H9 (cell line): Measurements from ENCODE around the gene SLC35B1. TPM values are rescaled to one million over a fixed set of nuclear protein-coding genes. Genes with fewer than 3 reads are reported as not detected.

ENCODE experiments used
- DNase-seq: peaks from one replicate; pipeline ENCODE4 v3.0.0-alpha.2; 2017
- H2AFZ ChIP-seq: one replicate; pipeline ENCODE4 v1.6.1; 2013; ENCODE audit warnings: mild to moderate bottlenecking, low read length, control low read depth, moderate library complexity
- H2AK5ac ChIP-seq: 2 replicates; pipeline ENCODE4 v1.6.1; 2013; ENCODE audit warnings: low read length, control low read depth, mixed read lengths; ENCODE audit not compliant: insufficient read length
- H2BK120ac ChIP-seq: one replicate; pipeline ENCODE4 v1.6.1; 2013; ENCODE audit warnings: low read depth, mild to moderate bottlenecking, low read length, control low read depth, inconsistent platforms; ENCODE audit not compliant: poor library complexity, severe bottlenecking
- H2BK12ac ChIP-seq: 2 replicates; pipeline ENCODE4 v1.6.1; 2013; ENCODE audit warnings: low read length, control low read depth, mixed read lengths, low read depth; ENCODE audit not compliant: insufficient read length
- H2BK15ac ChIP-seq: 2 replicates; pipeline ENCODE4 v1.6.1; 2013; ENCODE audit warnings: low read depth, low read length, control low read depth
- H2BK20ac ChIP-seq: one replicate; pipeline ENCODE4 v1.6.1; 2013; ENCODE audit warnings: low read depth, mild to moderate bottlenecking, low read length, control low read depth, inconsistent platforms; ENCODE audit not compliant: poor library complexity, severe bottlenecking
- H2BK5ac ChIP-seq: 2 replicates; pipeline ENCODE4 v1.6.1; 2013; ENCODE audit warnings: low read length, control low read depth, mixed read lengths; ENCODE audit not compliant: insufficient read length
- H3K14ac ChIP-seq: 2 replicates; pipeline ENCODE4 v1.6.1; 2013; ENCODE audit warnings: low read length, control low read depth; ENCODE audit not compliant: insufficient read depth
- H3K18ac ChIP-seq: 2 replicates; pipeline ENCODE4 v1.6.1; 2013; ENCODE audit warnings: low read depth, mild to moderate bottlenecking, mixed read lengths, low read length, control low read depth; ENCODE audit not compliant: insufficient read length
- H3K23ac ChIP-seq: 2 replicates; pipeline ENCODE4 v1.6.1; 2013; ENCODE audit warnings: low read length, control low read depth, mixed read lengths, low read depth; ENCODE audit not compliant: insufficient read length
- H3K23me2 ChIP-seq: 2 replicates; pipeline ENCODE4 v1.6.1; 2013; ENCODE audit warnings: low read depth, mild to moderate bottlenecking, mixed read lengths, low read length, control low read depth; ENCODE audit not compliant: insufficient read length, poor library complexity, severe bottlenecking
- H3K27ac ChIP-seq: 2 replicates; pipeline ENCODE4 v1.5.1; 2013; ENCODE audit warnings: low read length, control low read depth, mixed read lengths, low read depth; ENCODE audit not compliant: insufficient read length
- H3K27me3 ChIP-seq: 2 replicates; pipeline ENCODE4 v1.6.1; 2013; ENCODE audit warnings: low read length, control low read depth, inconsistent platforms; ENCODE audit not compliant: insufficient read depth
- H3K4ac ChIP-seq: 2 replicates; pipeline ENCODE4 v1.6.1; 2013; ENCODE audit warnings: low read depth, mild to moderate bottlenecking, control low read depth, inconsistent platforms, low read length, moderate library complexity
- H3K4me1 ChIP-seq: 2 replicates; pipeline ENCODE4 v1.6.1; 2013; ENCODE audit warnings: low read length, control low read depth, inconsistent platforms; ENCODE audit not compliant: insufficient read depth
- H3K4me2 ChIP-seq: 2 replicates; pipeline ENCODE4 v1.6.1; 2013; ENCODE audit warnings: low read length, control low read depth, mixed read lengths; ENCODE audit not compliant: insufficient read length, insufficient read depth
- H3K56ac ChIP-seq: 2 replicates; pipeline ENCODE4 v1.6.1; 2013; ENCODE audit warnings: low read depth, mild to moderate bottlenecking, mixed read lengths, low read length, control low read depth; ENCODE audit not compliant: insufficient read length
- H3K79me1 ChIP-seq: 2 replicates; pipeline ENCODE4 v1.6.1; 2013; ENCODE audit warnings: low read depth, mild to moderate bottlenecking, moderate library complexity, low read length, control low read depth, inconsistent platforms; ENCODE audit not compliant: insufficient read depth, poor library complexity, severe bottlenecking
- H3K79me2 ChIP-seq: 2 replicates; pipeline ENCODE4 v1.6.1; 2013; ENCODE audit warnings: low read length, control low read depth, inconsistent platforms; ENCODE audit not compliant: insufficient read depth
- H3K9ac ChIP-seq: 2 replicates; pipeline ENCODE4 v1.6.1; 2013; ENCODE audit warnings: low read length, control low read depth, mixed read lengths; ENCODE audit not compliant: insufficient read length; ENCODE audit errors: extremely low read depth
- H3K9me3 ChIP-seq: one replicate; pipeline ENCODE4 v1.6.1; 2013; ENCODE audit warnings: low read depth, low read length, inconsistent platforms; ENCODE audit not compliant: control insufficient read depth
- H3T11ph ChIP-seq: one replicate; pipeline ENCODE4 v1.6.1; 2013; ENCODE audit warnings: mild to moderate bottlenecking, low read length, control low read depth, inconsistent platforms
- H4K20me1 ChIP-seq: one replicate; pipeline ENCODE4 v1.6.1; 2013; ENCODE audit not compliant: control insufficient read depth, insufficient read length, insufficient read depth
- H4K5ac ChIP-seq: 2 replicates; pipeline ENCODE4 v1.6.1; 2013; ENCODE audit warnings: low read depth, mild to moderate bottlenecking, mixed read lengths, low read length, control low read depth; ENCODE audit not compliant: insufficient read length
- H4K8ac ChIP-seq: replicated peaks from 2 replicates; pipeline ENCODE4 v1.6.1; 2013; ENCODE audit warnings: low read length, control low read depth, mixed read lengths, low read depth; ENCODE audit not compliant: insufficient read length
- H4K91ac ChIP-seq: 2 replicates; pipeline ENCODE4 v1.6.1; 2013; ENCODE audit warnings: low read depth, mild to moderate bottlenecking, moderate library complexity, mixed read lengths, low read length, control low read depth; ENCODE audit not compliant: insufficient read length
- H3K27ac Mint-ChIP-seq, 3 experiments: 2 replicates in 2 of 3; 3 replicates in 1 of 3; pipeline ENCODE4 v1.8.0; 2020 to 2021; ENCODE audit warnings: mixed read lengths in 3 of 3, mild to moderate bottlenecking in 1 of 3, moderate library complexity in 1 of 3
- H3K27me3 Mint-ChIP-seq: 2 replicates; pipeline ENCODE4 v1.8.0; 2021; ENCODE audit warnings: low read depth, mild to moderate bottlenecking, moderate library complexity, mixed read lengths
- H3K36me3 Mint-ChIP-seq, 3 experiments: 2 replicates in 2 of 3; 3 replicates in 1 of 3; pipeline ENCODE4 v1.8.0; 2020 to 2021; ENCODE audit warnings: low read depth in 3 of 3, mixed read lengths in 3 of 3; ENCODE audit not compliant: insufficient read depth in 1 of 3
- H3K4me1 Mint-ChIP-seq, 2 experiments: 2 replicates each; pipeline ENCODE4 v1.8.0; 2020; ENCODE audit warnings: mixed read lengths in 2 of 2
- H3K4me3 Mint-ChIP-seq, 2 experiments: 2 replicates in 1 of 2; 3 replicates in 1 of 2; pipeline ENCODE4 v1.8.0; 2020 to 2021; ENCODE audit warnings: mild to moderate bottlenecking in 2 of 2, mixed read lengths in 2 of 2, moderate library complexity in 1 of 2
- H3K9me3 Mint-ChIP-seq, 2 experiments: 2 replicates in 1 of 2; 3 replicates in 1 of 2; pipeline ENCODE4 v1.8.0; 2020; ENCODE audit warnings: mild to moderate bottlenecking in 2 of 2, mixed read lengths in 2 of 2, moderate library complexity in 1 of 2
- WGBS: extraction: QIAGEN DNeasy Blood & Tissue Kit; methylation state at CpG from one replicate; pipeline ENCODE4 v1.1.7; 2013; ENCODE audit warnings: missing lambda C conversion rate, low lambda C conversion rate, mixed read lengths; ENCODE audit not compliant: insufficient read length; ENCODE audit errors: extremely low coverage; 5-methylcytosine and 5-hydroxymethylcytosine counted together
- total RNA-seq: library from RNA; stranded (reverse); gene quantifications from 2 replicates; pipeline ENCODE4 v1.2.1, GENCODE V29; 2021
- TF ChIP-seq, protein P1 (sequence below): fragments of 200-600 bp; sonication (generic); conservative IDR thresholded peaks from 3 replicates; pipeline ENCODE4 v1.8.0; 2021; ENCODE audit warnings: antibody characterized with exemption, mild to moderate bottlenecking

The SLC35B1 gene
- total RNA-seq, 1 experiment from 2014 or later = 58.9 TPM

DNA sequence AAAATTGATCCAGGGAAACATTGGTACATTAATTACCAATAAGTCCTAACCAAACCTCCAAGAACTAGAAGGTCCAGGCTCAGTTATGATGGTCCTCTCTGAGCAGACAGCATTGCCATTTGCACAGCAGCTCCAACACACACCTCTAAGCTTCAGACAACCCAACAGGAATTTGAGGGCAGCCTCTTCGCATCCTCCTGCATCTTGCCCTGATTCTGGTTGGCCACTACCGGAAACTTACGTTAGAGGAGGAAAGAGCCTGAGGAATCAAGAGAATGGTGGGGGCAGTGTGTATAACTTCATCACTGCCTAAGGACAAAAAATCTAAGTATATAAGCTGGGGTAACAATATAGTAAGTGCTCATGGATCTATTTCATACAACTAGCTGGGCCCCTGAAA is 40.5 kb upstream of the SLC35B1 start:
- Histone ChIP-seq H4K5ac (no peak overlapping the region), H3K9me3 (no peaks in the 10 kb centered on the region), H3K14ac (no peak overlapping the region), H3K18ac (no peak overlapping the region), H2AK5ac (no peak overlapping the region), H3K27me3 (no peaks in the 10 kb centered on the region), H2AFZ (no peak overlapping the region), H3K79me2 (no peaks in the 10 kb centered on the region; the same call in 1 of the 2 replicates), H3K79me1 (peaks cover 14% of the 10 kb centered on the region), H3K27ac (no peak overlapping the region), H3K4me1 (peaks cover 4% of the 10 kb centered on the region; the same call in 1 of the 2 replicates), H3K4me2 (no peak overlapping the region), H3K56ac (no peak overlapping the region), H4K20me1 (no peaks in the 10 kb centered on the region), H2BK5ac (no peak overlapping the region), H2BK12ac (no peak overlapping the region), H2BK20ac (no peak overlapping the region), H2BK15ac (no peak overlapping the region), H4K91ac (no peak overlapping the region), H3K4ac (no peak overlapping the region), H3K9ac (no peak overlapping the region), H3T11ph (no peak overlapping the region), H3K23ac (no peak overlapping the region), H3K23me2 (no peaks in the 10 kb centered on the region), H2BK120ac (no peak overlapping the region), H4K8ac (no peak overlapping the region)
- H3K4me1 Mint-ChIP-seq = peaks cover 5 to 18% of the 10 kb centered on the region in 2 experiments
- H3K27ac Mint-ChIP-seq = no peak overlapping the region
- no peaks in the 10 kb centered on the region for H3K9me3 Mint-ChIP-seq
- WGBS = no CpG with 5 or more reads among the region's 3 CpGs
- no peak overlapping the region for H3K4me3 Mint-ChIP-seq
- no peaks in the 10 kb centered on the region for H3K27me3 Mint-ChIP-seq
- DNase-seq = no peak
- H3K36me3 Mint-ChIP-seq = peaks cover 1 to 12% (median 4%) of the 10 kb centered on the region in 3 experiments; a peak in 4 of 7 replicates
- TF ChIP-seq, protein P1, sequence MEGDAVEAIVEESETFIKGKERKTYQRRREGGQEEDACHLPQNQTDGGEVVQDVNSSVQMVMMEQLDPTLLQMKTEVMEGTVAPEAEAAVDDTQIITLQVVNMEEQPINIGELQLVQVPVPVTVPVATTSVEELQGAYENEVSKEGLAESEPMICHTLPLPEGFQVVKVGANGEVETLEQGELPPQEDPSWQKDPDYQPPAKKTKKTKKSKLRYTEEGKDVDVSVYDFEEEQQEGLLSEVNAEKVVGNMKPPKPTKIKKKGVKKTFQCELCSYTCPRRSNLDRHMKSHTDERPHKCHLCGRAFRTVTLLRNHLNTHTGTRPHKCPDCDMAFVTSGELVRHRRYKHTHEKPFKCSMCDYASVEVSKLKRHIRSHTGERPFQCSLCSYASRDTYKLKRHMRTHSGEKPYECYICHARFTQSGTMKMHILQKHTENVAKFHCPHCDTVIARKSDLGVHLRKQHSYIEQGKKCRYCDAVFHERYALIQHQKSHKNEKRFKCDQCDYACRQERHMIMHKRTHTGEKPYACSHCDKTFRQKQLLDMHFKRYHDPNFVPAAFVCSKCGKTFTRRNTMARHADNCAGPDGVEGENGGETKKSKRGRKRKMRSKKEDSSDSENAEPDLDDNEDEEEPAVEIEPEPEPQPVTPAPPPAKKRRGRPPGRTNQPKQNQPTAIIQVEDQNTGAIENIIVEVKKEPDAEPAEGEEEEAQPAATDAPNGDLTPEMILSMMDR = no peak
